GM23338 (cell line): ENCODE results near the gene LGI1.

Source experiments
- CREB1 ChIP-seq: fragments of 250-450 bp; sonication (Bioruptor Pico); IDR thresholded peaks from 2 replicates; pipeline ENCODE4 v1.5.0; 2020; ENCODE audit warnings: low read depth, mild to moderate bottlenecking, moderate library complexity
- EZH2 ChIP-seq: fragments of 200-600 bp; sonication (generic); IDR thresholded peaks from one replicate; pipeline ENCODE4 v1.8.0; 2017; ENCODE audit warnings: antibody characterized with exemption, mild to moderate bottlenecking, low read depth; ENCODE audit not compliant: unreplicated experiment
- EZH2phosphoT487 ChIP-seq: fragments of 200-600 bp; sonication (generic); IDR thresholded peaks from one replicate; pipeline ENCODE4 v1.8.1; 2018; ENCODE audit warnings: antibody characterized with exemption; ENCODE audit not compliant: unreplicated experiment
- JUNB ChIP-seq: IDR thresholded peaks from one replicate; pipeline ENCODE4 v1.6.1; 2016; ENCODE audit warnings: antibody characterized with exemption; ENCODE audit not compliant: unreplicated experiment
- NANOG ChIP-seq: IDR thresholded peaks from 2 replicates; pipeline ENCODE4 v1.6.1; 2016; ENCODE audit warnings: antibody characterized with exemption, borderline replicate concordance
- POLR2AphosphoS5 ChIP-seq: IDR thresholded peaks from 2 replicates; pipeline ENCODE4 v1.6.1; 2016; ENCODE audit warnings: antibody characterized with exemption, low read depth
- STAT1 ChIP-seq: IDR thresholded peaks from one replicate; pipeline ENCODE4 v1.6.1; 2016; ENCODE audit warnings: antibody characterized with exemption; ENCODE audit not compliant: unreplicated experiment
- ZNF114 ChIP-seq: fragments of 250-450 bp; sonication (Bioruptor Pico); IDR thresholded peaks from 2 replicates; pipeline ENCODE4 v1.5.0; 2020; ENCODE audit warnings: mild to moderate bottlenecking, moderate library complexity
- TF ChIP-seq, protein P1 (sequence below), 2 experiments: fragments of 200-600 bp in 1 of 2; sonication (generic) in 1 of 2; conservative IDR thresholded peaks; 2 replicates each; pipeline versions ENCODE4 v1.5.1 to v1.6.1; 2016 to 2017; ENCODE audit warnings: antibody characterized with exemption in 2 of 2, low read depth in 2 of 2, mild to moderate bottlenecking in 2 of 2, moderate library complexity in 1 of 2
- TF ChIP-seq, protein P2 (sequence below): IDR thresholded peaks from one replicate; pipeline ENCODE4 v1.6.1; 2018; ENCODE audit warnings: antibody characterized with exemption; ENCODE audit not compliant: unreplicated experiment
- TF ChIP-seq, protein P3 (sequence below): IDR thresholded peaks from 2 replicates; pipeline ENCODE4 v1.6.1; 2016; ENCODE audit warnings: antibody characterized with exemption

DNA sequence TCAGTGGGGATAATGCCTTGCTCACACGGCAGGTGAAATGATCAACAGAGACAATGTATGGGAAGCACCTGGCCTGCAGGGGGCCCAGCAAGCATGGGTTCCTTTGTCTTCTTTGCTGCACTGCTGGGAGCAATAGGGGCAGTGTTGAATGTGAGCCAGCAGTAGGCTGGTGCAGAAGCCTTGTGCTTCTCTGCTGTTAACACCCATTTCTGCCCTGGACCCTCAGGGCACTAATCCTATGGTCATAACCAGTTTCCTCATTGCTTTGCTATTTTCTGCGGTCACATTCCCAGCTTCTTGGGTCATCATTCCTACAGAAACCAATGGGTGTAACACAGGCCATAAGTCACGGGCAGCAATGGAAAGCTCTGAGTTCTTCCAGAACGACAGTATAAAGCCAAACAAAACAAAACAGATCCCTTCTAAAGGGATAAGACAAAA lies 10.9 kb upstream of the LGI1 start:
- TF ChIP-seq, protein P1, sequence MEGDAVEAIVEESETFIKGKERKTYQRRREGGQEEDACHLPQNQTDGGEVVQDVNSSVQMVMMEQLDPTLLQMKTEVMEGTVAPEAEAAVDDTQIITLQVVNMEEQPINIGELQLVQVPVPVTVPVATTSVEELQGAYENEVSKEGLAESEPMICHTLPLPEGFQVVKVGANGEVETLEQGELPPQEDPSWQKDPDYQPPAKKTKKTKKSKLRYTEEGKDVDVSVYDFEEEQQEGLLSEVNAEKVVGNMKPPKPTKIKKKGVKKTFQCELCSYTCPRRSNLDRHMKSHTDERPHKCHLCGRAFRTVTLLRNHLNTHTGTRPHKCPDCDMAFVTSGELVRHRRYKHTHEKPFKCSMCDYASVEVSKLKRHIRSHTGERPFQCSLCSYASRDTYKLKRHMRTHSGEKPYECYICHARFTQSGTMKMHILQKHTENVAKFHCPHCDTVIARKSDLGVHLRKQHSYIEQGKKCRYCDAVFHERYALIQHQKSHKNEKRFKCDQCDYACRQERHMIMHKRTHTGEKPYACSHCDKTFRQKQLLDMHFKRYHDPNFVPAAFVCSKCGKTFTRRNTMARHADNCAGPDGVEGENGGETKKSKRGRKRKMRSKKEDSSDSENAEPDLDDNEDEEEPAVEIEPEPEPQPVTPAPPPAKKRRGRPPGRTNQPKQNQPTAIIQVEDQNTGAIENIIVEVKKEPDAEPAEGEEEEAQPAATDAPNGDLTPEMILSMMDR (conservative IDR thresholded peaks at IDR 0.05; ENCODE audit: low read depth in 2 of 2): peak; percentile 67 to 80
- no peak for TF ChIP-seq STAT1
- no peak for TF ChIP-seq EZH2
- no peak for TF ChIP-seq EZH2phosphoT487
- no peak for TF ChIP-seq JUNB
- TF ChIP-seq, protein P2, sequence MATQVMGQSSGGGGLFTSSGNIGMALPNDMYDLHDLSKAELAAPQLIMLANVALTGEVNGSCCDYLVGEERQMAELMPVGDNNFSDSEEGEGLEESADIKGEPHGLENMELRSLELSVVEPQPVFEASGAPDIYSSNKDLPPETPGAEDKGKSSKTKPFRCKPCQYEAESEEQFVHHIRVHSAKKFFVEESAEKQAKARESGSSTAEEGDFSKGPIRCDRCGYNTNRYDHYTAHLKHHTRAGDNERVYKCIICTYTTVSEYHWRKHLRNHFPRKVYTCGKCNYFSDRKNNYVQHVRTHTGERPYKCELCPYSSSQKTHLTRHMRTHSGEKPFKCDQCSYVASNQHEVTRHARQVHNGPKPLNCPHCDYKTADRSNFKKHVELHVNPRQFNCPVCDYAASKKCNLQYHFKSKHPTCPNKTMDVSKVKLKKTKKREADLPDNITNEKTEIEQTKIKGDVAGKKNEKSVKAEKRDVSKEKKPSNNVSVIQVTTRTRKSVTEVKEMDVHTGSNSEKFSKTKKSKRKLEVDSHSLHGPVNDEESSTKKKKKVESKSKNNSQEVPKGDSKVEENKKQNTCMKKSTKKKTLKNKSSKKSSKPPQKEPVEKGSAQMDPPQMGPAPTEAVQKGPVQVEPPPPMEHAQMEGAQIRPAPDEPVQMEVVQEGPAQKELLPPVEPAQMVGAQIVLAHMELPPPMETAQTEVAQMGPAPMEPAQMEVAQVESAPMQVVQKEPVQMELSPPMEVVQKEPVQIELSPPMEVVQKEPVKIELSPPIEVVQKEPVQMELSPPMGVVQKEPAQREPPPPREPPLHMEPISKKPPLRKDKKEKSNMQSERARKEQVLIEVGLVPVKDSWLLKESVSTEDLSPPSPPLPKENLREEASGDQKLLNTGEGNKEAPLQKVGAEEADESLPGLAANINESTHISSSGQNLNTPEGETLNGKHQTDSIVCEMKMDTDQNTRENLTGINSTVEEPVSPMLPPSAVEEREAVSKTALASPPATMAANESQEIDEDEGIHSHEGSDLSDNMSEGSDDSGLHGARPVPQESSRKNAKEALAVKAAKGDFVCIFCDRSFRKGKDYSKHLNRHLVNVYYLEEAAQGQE: no peak
- TF ChIP-seq NANOG: peak; percentile 36; the same call in 1 of the 2 replicates
- no peak for TF ChIP-seq CREB1
- no peak for TF ChIP-seq POLR2AphosphoS5
- TF ChIP-seq, protein P3, sequence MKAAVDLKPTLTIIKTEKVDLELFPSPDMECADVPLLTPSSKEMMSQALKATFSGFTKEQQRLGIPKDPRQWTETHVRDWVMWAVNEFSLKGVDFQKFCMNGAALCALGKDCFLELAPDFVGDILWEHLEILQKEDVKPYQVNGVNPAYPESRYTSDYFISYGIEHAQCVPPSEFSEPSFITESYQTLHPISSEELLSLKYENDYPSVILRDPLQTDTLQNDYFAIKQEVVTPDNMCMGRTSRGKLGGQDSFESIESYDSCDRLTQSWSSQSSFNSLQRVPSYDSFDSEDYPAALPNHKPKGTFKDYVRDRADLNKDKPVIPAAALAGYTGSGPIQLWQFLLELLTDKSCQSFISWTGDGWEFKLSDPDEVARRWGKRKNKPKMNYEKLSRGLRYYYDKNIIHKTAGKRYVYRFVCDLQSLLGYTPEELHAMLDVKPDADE: no peak
- TF ChIP-seq ZNF114 (CRISPR knock-in tag): no peak
